PFSK-1 (cell line): ENCODE results near the gene LRMDA.

Experiments
- SIN3A ChIP-seq: IDR thresholded peaks from 2 replicates; pipeline ENCODE4 v1.6.1; 2012; ENCODE audit warnings: mild to moderate bottlenecking, low read length, moderate library complexity, borderline replicate concordance; ENCODE audit not compliant: insufficient read depth
- TAF1 ChIP-seq: IDR thresholded peaks from 2 replicates; pipeline ENCODE4 v1.6.1; 2012; ENCODE audit warnings: low read length, control low read depth, borderline replicate concordance; ENCODE audit not compliant: insufficient read depth

DNA sequence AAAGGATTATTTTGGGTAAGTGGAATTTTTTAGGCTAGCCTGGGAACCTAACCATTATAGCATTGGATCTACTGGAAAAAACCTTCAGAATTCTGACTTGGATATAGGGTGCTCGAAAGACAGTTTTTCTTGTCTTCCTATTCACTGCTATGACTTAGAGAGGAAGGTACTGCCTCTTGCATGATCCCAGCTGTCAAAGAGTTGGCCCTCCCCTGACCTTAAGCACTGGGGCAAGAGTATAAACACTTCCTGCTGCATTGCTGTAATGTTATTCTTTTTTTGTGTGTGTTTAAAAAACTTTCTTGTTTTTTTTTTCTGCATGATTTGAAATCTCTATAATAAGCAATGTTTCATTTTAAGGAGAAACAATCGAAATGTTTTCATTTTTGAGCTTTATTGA is 113.0 kb downstream of the LRMDA start:
- no peak for TF ChIP-seq TAF1
- TF ChIP-seq SIN3A, result no peak
